ENCODE measurements around the gene BBS9.
"Not testable (repeated sequence)": the region's sequence is repeated elsewhere in the genome, so short reads cannot be mapped to it uniquely, and the experiment has no call there.

The BBS9 gene

DNA sequence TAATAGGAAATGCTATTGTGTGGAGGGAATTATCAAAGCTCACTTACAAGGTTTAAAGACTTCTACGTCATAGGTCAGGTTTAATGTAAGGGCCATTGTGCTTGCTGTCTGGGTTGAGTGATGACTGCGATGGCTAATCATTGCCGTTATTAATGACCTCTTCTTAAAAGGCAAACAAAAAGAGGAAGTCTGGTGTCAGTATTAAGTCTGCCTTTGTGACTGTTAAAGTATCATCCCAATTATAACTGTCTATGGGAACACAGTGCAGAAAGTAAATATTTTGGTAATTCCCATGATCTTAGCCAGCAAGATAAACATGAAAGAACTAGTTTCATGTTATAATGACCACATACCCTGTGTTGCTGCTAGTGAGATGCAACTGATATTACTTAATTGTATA is 382.4 kb downstream of the BBS9 start:
- in situ Hi-C loops (cut with MboI; ENCODE audit: low pct_unique_long_range_greater_than_20kb, low sequenced_read_pairs, unreplicated experiment): no loop called here

DNA sequence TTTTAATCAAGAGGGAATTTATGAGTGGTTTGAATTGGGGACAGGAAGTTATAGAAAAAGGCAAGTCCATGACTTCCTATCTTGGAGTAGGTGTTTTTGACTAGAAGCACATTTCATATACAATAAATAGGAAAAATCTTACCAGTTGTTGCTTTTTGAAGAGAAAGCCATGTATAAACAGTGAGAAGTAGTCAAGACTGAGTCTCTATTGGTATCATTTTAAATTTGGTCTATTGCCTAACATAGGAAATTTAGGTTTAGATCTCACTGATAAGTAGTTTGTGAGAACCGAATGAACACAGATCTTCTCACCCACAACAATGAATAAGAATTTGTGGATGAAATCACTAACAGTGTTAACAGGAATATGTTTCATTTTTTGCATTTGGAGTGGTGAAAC is 387.2 kb downstream of the BBS9 start:
- TF ChIP-seq, protein P1, sequence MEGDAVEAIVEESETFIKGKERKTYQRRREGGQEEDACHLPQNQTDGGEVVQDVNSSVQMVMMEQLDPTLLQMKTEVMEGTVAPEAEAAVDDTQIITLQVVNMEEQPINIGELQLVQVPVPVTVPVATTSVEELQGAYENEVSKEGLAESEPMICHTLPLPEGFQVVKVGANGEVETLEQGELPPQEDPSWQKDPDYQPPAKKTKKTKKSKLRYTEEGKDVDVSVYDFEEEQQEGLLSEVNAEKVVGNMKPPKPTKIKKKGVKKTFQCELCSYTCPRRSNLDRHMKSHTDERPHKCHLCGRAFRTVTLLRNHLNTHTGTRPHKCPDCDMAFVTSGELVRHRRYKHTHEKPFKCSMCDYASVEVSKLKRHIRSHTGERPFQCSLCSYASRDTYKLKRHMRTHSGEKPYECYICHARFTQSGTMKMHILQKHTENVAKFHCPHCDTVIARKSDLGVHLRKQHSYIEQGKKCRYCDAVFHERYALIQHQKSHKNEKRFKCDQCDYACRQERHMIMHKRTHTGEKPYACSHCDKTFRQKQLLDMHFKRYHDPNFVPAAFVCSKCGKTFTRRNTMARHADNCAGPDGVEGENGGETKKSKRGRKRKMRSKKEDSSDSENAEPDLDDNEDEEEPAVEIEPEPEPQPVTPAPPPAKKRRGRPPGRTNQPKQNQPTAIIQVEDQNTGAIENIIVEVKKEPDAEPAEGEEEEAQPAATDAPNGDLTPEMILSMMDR (IDR thresholded peaks at IDR 0.05; ENCODE audit: extremely low read depth, insufficient read depth, missing control alignments): no peak
- in situ Hi-C loops (cut with MboI; ENCODE audit: low pct_unique_long_range_greater_than_20kb, low sequenced_read_pairs, unreplicated experiment): no loop called here
- DNase-seq (ENCODE audit: low spot score): no peak

More for the DNA sequence above, 382.4 kb downstream of the BBS9 start:
- no peak for DNase-seq (ENCODE audit: low spot score)
- TF ChIP-seq, protein P1 (IDR thresholded peaks at IDR 0.05; ENCODE audit: extremely low read depth, insufficient read depth, missing control alignments): no peak

DNA sequence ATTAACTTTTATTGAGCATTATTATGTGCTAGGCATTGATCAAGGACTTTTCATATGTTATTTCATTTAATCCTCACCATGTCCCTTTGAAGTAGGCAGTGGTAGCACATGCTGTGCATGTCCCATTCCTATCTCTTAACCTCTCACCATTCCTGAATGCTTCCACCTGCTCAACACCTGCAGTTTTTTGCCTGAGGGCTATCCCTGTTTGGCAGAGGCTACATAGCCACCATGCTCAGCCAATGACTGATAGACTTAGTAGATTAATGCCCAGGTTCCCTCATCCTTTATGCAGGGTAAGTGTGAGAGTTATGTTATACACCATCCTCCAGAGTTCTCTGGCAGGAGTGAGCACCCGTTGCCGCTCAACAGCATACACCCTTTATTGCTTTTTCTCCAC is 387.8 kb downstream of the BBS9 start:
- TF ChIP-seq, protein P1 (IDR thresholded peaks at IDR 0.05; ENCODE audit: extremely low read depth, insufficient read depth, missing control alignments): no peak
- in situ Hi-C loops (cut with MboI; ENCODE audit: low pct_unique_long_range_greater_than_20kb, low sequenced_read_pairs, unreplicated experiment): no loop called here
- no peak for DNase-seq (ENCODE audit: low spot score)

DNA sequence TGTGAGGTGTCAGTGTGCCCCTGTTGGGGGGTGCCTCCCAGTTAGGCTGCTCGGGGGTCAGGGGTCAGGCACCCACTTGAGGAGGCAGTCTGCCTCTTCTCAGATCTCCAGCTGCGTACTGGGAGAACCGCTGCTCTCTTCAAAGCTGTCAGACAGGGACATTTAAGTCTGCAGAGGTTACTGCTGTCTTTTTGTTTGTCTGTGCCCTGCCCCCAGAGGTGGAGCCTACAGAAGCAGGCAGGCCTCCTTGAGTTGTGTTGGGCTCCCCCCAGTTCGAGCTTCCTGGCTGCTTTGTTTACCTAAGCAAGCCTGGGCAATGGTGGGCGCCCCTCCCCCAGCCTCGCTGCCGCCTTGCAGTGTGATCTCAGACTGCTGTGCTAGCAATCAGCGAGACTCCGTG is 397.6 kb downstream of the BBS9 start:
- DNase-seq (ENCODE audit: low spot score): not testable (repeated sequence)

DNA sequence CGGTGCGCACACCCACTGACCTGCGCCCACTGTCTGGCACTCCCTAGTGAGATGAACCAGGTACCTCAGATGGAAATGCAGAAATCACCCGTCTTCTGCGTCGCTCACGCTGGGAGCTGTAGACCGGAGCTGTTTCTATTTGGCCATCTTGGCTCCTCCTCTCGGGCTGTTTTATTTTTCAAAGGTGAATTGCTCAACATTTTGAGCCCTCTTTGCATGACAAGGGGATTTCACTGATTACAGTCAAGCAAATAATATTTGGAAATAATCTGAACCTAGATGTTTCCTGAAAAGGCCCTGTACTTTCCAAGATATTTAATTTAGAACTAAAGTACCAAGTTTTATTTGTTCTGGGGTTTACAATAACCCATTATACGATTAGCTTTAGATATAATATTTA is 398.2 kb downstream of the BBS9 start:
- DNase-seq (ENCODE audit: low spot score); in situ Hi-C loops (cut with MboI; ENCODE audit: low pct_unique_long_range_greater_than_20kb, low sequenced_read_pairs, unreplicated experiment): not testable (repeated sequence)

More for the DNA sequence above, 397.6 kb downstream of the BBS9 start:
- in situ Hi-C loops (cut with MboI; ENCODE audit: low pct_unique_long_range_greater_than_20kb, low sequenced_read_pairs, unreplicated experiment): not testable (repeated sequence)

DNA sequence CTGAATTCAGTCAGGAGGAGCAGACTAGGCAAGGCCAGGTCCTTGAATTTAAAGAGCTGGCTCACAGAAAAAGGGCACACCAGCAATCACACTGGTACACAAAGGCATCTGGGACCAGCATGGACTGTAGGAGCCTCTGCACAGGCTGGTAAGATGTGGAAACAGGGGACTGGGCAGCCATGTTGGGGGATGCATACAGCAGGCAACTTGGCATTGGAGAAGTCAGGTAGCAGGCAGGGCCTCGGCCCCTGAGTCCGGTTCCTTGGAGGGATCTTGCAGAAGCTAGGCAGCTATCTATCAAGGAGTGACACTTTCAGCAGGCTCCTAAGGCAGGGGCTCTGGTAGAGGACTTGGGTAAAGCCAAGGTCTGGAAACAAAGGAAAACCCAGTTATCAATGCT is 399.7 kb downstream of the BBS9 start:
- in situ Hi-C loops (cut with MboI; ENCODE audit: low pct_unique_long_range_greater_than_20kb, low sequenced_read_pairs, unreplicated experiment): no loop called here

DNA sequence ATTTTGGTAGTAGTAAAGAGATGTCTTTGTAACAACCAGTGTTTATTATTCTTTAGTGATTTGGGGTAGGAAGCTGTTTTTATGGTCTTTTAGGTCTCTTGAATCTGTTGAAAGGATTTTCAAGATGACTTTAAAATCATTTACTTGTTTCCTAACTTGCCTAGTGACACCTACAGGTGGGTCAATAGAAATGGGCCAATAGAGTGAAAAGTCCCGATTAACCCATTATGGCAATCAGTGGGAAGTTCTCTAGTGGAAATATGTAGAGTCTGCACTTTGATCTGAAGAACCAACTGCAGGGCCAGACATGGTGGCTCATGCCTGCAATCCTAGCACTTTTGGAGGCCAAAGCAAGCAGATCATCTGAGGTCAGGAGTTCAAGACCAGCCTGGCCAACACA is 401.3 kb downstream of the BBS9 start:
- in situ Hi-C loops (cut with MboI; ENCODE audit: low pct_unique_long_range_greater_than_20kb, low sequenced_read_pairs, unreplicated experiment): no loop called here
- TF ChIP-seq, protein P1 (IDR thresholded peaks at IDR 0.05; ENCODE audit: extremely low read depth, insufficient read depth, missing control alignments): no peak
- DNase-seq (ENCODE audit: low spot score): no peak

More for the DNA sequence above, 399.7 kb downstream of the BBS9 start:
- DNase-seq (ENCODE audit: low spot score): no peak
- TF ChIP-seq, protein P1 (IDR thresholded peaks at IDR 0.05; ENCODE audit: extremely low read depth, insufficient read depth, missing control alignments): no peak

DNA sequence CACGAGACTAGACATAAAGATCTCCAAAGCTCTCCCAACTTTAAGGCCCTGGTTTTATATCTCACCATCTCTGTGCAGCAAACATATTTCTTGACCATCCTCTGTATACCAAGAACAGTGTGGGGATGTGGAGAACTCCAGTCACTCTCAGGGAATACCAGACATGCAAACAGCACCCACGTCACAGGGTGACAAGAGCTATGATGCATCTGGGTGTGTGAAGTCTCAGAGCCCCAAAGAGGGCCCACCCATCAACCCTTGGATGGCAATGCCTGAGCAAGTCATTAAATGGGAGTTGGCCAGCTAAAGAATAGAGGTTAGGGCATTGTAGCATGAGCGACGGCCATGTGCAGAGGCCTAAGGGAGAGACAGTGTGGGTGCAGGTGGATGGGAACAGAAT is 402.5 kb downstream of the BBS9 start:
- TF ChIP-seq, protein P1 (IDR thresholded peaks at IDR 0.05; ENCODE audit: extremely low read depth, insufficient read depth, missing control alignments): no peak
- DNase-seq (ENCODE audit: low spot score): no peak
- in situ Hi-C loops (cut with MboI; ENCODE audit: low pct_unique_long_range_greater_than_20kb, low sequenced_read_pairs, unreplicated experiment): no loop called here
